HCT116 (cell line): ENCODE data around the gene SCRN2. TPM values are rescaled to one million over a fixed set of nuclear protein-coding genes. Genes with fewer than 3 reads are reported as not detected.

Source experiments
- ATAC-seq: fragments of 200-7000 bp; cut with Tn5 transposase; 2 replicates; pipeline ENCODE4 v1.9.1; 2020; ENCODE audit warnings: mild to moderate bottlenecking, moderate library complexity
- BruUV-seq: library from RNA; stranded (reverse); fragments of 400-500 nt; replicated peaks from 2 replicates; lab custom pipeline; 2021; lab: Mats Ljungman, UMichigan
- CTCF ChIA-PET: fragments of 300-600 bp; sonication (Branson Sonifier 250); formaldehyde crosslinking; loops from one replicate; lab custom pipeline; 2021; ENCODE audit warnings: antibody characterized with exemption; lab: Charles Lee
- POLR2A ChIA-PET: fragments of 300-600, 350-600 bp; sonication (Branson Sonifier 250); formaldehyde crosslinking; loops from one replicate; lab custom pipeline; 2021; ENCODE audit warnings: antibody characterized with exemption; lab: Charles Lee
- RAD21 ChIA-PET, 2 experiments: fragments of 300-600 bp; sonication (Branson Sonifier 250); formaldehyde crosslinking; loops; one replicate each; lab custom pipeline; 2023; ENCODE audit warnings: low total read pairs in 2 of 2; ENCODE audit not compliant: uncharacterized antibody in 2 of 2, unreplicated experiment in 2 of 2, low non-redundant PET in 1 of 2; lab: Charles Lee
- DNase-seq: peaks from one replicate; pipeline ENCODE4 v3.0.0-alpha.2; 2010; ENCODE audit warnings: low read depth, low spot score
- H2AFZ ChIP-seq: fragments of 200-600 bp; shearing (Covaris generic), sonication (generic); 2 replicates; pipeline ENCODE4 v1.6.1; 2017; ENCODE audit warnings: low read depth, mixed run types, mixed read lengths, antibody characterized with exemption, low read length; ENCODE audit not compliant: poor library complexity, severe bottlenecking
- H3K27ac ChIP-seq: 2 replicates; pipeline ENCODE4 v1.5.1; 2012; ENCODE audit warnings: low read depth, low read length
- H3K27me3 ChIP-seq: fragments of 200-600 bp; sonication (generic); 2 replicates; pipeline ENCODE4 v1.6.1; 2016; ENCODE audit warnings: mixed run types, low read length, mixed read lengths; ENCODE audit not compliant: insufficient read depth
- H3K36me3 ChIP-seq, 2 experiments: fragments of 200-500 bp in 1 of 2; fragments of 200-600 bp in 1 of 2; sonication (Bioruptor generic) in 1 of 2; sonication (generic) in 1 of 2; 2 replicates each; pipeline versions ENCODE4 v1.5.1 to v1.6.1; 2014 to 2016; ENCODE audit warnings: low read length in 2 of 2, inconsistent platforms in 1 of 2, mixed read lengths in 1 of 2, mixed run types in 1 of 2; ENCODE audit not compliant: insufficient read depth in 2 of 2, control insufficient read depth in 1 of 2
- H3K4me1 ChIP-seq, 2 experiments: fragments of 200-600 bp in 1 of 2; sonication (generic) in 1 of 2; 2 replicates each; pipeline versions ENCODE4 v1.5.1 to v1.6.1; 2012 to 2017; ENCODE audit warnings: low read length in 2 of 2, inconsistent platforms in 1 of 2, mild to moderate bottlenecking in 1 of 2, mixed read lengths in 1 of 2, mixed run types in 1 of 2, moderate library complexity in 1 of 2; ENCODE audit not compliant: insufficient read depth in 2 of 2, control insufficient read depth in 1 of 2
- H3K4me2 ChIP-seq: fragments of 200-600 bp; sonication (generic); 2 replicates; pipeline ENCODE4 v1.6.1; 2017; ENCODE audit warnings: mixed run types, low read length, mixed read lengths
- H3K4me3 ChIP-seq, 2 experiments: fragments of 200-600 bp in 1 of 2; sonication (generic) in 1 of 2; replicated peaks in 1 of 2; 2 replicates each; pipeline ENCODE4 v1.5.1; 2011 to 2016; ENCODE audit warnings: low read length in 2 of 2, control low read depth in 1 of 2, low read depth in 1 of 2, mild to moderate bottlenecking in 1 of 2, mixed read lengths in 1 of 2, mixed run types in 1 of 2
- H3K79me2 ChIP-seq: fragments of 200-600 bp; sonication (generic); 2 replicates; pipeline ENCODE4 v1.6.1; 2017; ENCODE audit warnings: mild to moderate bottlenecking, mixed run types, low read length, moderate library complexity, mixed read lengths; ENCODE audit not compliant: insufficient read depth
- H3K9ac ChIP-seq: fragments of 200-600 bp; sonication (generic); 2 replicates; pipeline ENCODE4 v1.6.1; 2016; ENCODE audit warnings: low read length, mixed read lengths
- H3K9me2 ChIP-seq: fragments of 200-600 bp; sonication (generic), shearing (Covaris generic); 2 replicates; pipeline ENCODE4 v1.6.1; 2017; ENCODE audit warnings: mixed run types, mild to moderate bottlenecking, moderate library complexity; ENCODE audit not compliant: insufficient read depth
- H3K9me3 ChIP-seq, 2 experiments: fragments of 200-500 bp in 1 of 2; fragments of 200-600 bp in 1 of 2; sonication (Bioruptor generic) in 1 of 2; sonication (generic) in 1 of 2; 2 replicates each; pipeline ENCODE4 v1.6.1; 2014 to 2017; ENCODE audit warnings: low read length in 2 of 2, mixed read lengths in 2 of 2, inconsistent platforms in 1 of 2, low read depth in 1 of 2, mild to moderate bottlenecking in 1 of 2, mixed run types in 1 of 2, moderate library complexity in 1 of 2; ENCODE audit not compliant: control insufficient read depth in 1 of 2, insufficient read depth in 1 of 2
- H4K20me1 ChIP-seq: fragments of 200-600 bp; sonication (generic), shearing (Covaris generic); 2 replicates; pipeline ENCODE4 v1.6.1; 2017; ENCODE audit warnings: mixed run types, mild to moderate bottlenecking, moderate library complexity; ENCODE audit not compliant: insufficient read depth
- CBX3 ChIP-seq: IDR thresholded peaks from 2 replicates; pipeline ENCODE4 v1.6.1; 2012; ENCODE audit warnings: low read depth
- EGR1 ChIP-seq: IDR thresholded peaks from 2 replicates; pipeline ENCODE4 v1.6.1; 2012; ENCODE audit warnings: low read depth
- ELF1 ChIP-seq: IDR thresholded peaks from 2 replicates; pipeline ENCODE4 v1.6.1; 2012; ENCODE audit warnings: low read depth, borderline replicate concordance
- POLR2A ChIP-seq: IDR thresholded peaks from 2 replicates; pipeline ENCODE4 v1.7.0; 2011; ENCODE audit warnings: borderline replicate concordance; ENCODE audit not compliant: insufficient read depth, insufficient read length; ENCODE audit errors: extremely low read depth
- POLR2AphosphoS5 ChIP-seq: IDR thresholded peaks from 2 replicates; pipeline ENCODE4 v1.6.1; 2011; ENCODE audit warnings: mild to moderate bottlenecking, low read depth, low read length, moderate library complexity
- RAD21 ChIP-seq: IDR thresholded peaks from 2 replicates; pipeline ENCODE4 v1.6.1; 2012; ENCODE audit warnings: low read depth, mild to moderate bottlenecking
- SRF ChIP-seq: IDR thresholded peaks from 2 replicates; pipeline ENCODE4 v1.6.1; 2012; ENCODE audit warnings: low read depth
- TCF7L2 ChIP-seq: IDR thresholded peaks from 2 replicates; pipeline ENCODE4 v1.7.0; 2011; ENCODE audit warnings: borderline replicate concordance, inconsistent platforms; ENCODE audit not compliant: insufficient read depth, insufficient read length; ENCODE audit errors: extremely low read depth
- YY1 ChIP-seq: IDR thresholded peaks from 2 replicates; pipeline ENCODE4 v1.6.1; 2011; ENCODE audit warnings: low read length, low read depth, moderate library complexity, mild to moderate bottlenecking; ENCODE audit not compliant: insufficient replicate concordance; ENCODE audit errors: extremely low read depth
- ZFX ChIP-seq: fragments of 450-650 bp; IDR thresholded peaks from 2 replicates; pipeline ENCODE4 v1.6.1; 2017
- ZNF274 ChIP-seq: fragments of 200-500 bp; sonication (Bioruptor generic); IDR thresholded peaks from 2 replicates; pipeline ENCODE4 v1.6.1; 2014; ENCODE audit warnings: mild to moderate bottlenecking, low read depth, low read length, inconsistent platforms
- intact Hi-C: fragments of 100-400 bp; cut with micrococcal nuclease; formaldehyde crosslinking; loops from 2 replicates; pipeline ENCODE4 v1.10.0; 2022
- total RNA-seq: library from RNA; stranded (reverse); gene quantifications from one replicate; pipeline ENCODE4 v1.2.1, GENCODE V29; 2021; ENCODE audit not compliant: unreplicated experiment

Gene SCRN2
- total RNA-seq, 1 experiment from 2014 or later: 53.2 TPM

GRCh38 chr17:47882247-47882646 is 41.2 kb upstream of the SCRN2 start:
- no peaks in the 10 kb centered on the region for H3K79me2 ChIP-seq
- DNase-seq (no peak), ATAC-seq (no peak)
- BruUV-seq: no TSS peak
- peaks cover 2 to 48% of the 10 kb centered on the region in 2 experiments for H3K4me1 ChIP-seq
- H3K9me3 ChIP-seq: no peaks in the 10 kb centered on the region
- H3K9me2 ChIP-seq: no peaks in the 10 kb centered on the region
- ChIA-PET RAD21 (no interaction called here), POLR2A (no interaction called here), CTCF (interaction anchor here (2.3 kb wide), 1 partner anchor 39 kb away, joined by 7 read pairs; no protein-coding TSS in a partner anchor)
- intact Hi-C loops: no loop called here
- H3K27me3 ChIP-seq: no peaks in the 10 kb centered on the region
- no peak overlapping the region; the same call in 1 of the 2 replicates for H3K4me2 ChIP-seq
- H3K9ac ChIP-seq: no peak overlapping the region
- TF ChIP-seq CBX3 (no peak), ELF1 (no peak), RAD21 (no peak), SRF (no peak), POLR2A (no peak), EGR1 (no peak), ZNF274 (no peak), TCF7L2 (no peak), YY1 (no peak), POLR2AphosphoS5 (no peak)
- no peak overlapping the region for H3K27ac ChIP-seq
- no peaks in the 10 kb centered on the region for H3K36me3 ChIP-seq
- no peaks in the 10 kb centered on the region for H4K20me1 ChIP-seq
- H2AFZ ChIP-seq: no peak overlapping the region
- H3K4me3 ChIP-seq: no peak overlapping the region

DNA sequence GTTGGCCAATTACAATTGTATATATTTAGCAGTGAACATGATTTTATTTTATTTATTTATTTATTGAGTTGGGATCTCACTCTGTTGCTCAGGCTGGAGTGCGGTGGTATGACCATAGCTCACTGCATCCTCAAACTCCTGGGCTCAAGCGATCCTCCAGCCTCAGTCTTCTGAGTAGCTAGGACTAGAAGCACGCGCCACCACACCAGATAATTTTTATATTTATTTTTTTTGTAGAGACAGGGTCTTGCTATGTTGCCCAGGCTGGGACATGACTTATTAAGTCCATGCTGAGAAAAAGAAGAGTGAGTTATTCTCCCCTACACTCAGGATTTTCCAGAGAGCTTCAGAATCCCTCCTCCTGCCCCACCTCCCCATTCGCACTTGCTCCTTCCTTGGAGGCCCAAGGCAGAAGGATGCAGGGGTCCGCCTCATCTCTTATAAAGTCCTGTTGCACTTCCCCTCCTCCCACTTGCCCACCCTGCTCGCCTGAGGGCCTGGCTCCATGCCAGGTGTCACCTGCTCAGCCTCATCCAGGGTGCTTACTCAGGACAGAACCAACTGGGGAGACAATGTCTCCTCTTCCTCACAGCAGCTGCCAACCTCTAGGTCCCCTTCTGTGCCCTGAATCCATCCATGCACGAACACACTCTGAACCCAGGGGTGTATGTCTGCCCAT is 38.8 kb upstream of the SCRN2 start:
- BruUV-seq: no TSS peak
- H3K4me1 ChIP-seq: peaks cover 2 to 37% of the 10 kb centered on the region in 2 experiments
- no peak for DNase-seq
- no peak overlapping the region for H3K4me2 ChIP-seq
- no peaks in the 10 kb centered on the region for H3K79me2 ChIP-seq
- ChIA-PET RAD21 (no interaction called here), CTCF (interaction anchor here (0.9 to 2.9 kb wide), 5 partner anchors 10 to 138 kb away, joined by 3 to 12 read pairs (median 7); partner anchors contain the start of gene SCRN2), POLR2A (no interaction called here)
- no peaks in the 10 kb centered on the region for H4K20me1 ChIP-seq
- no peak overlapping the region for H3K4me3 ChIP-seq
- no peaks in the 10 kb centered on the region for H3K9me2 ChIP-seq
- no peaks in the 10 kb centered on the region for H3K9me3 ChIP-seq
- H3K36me3 ChIP-seq: no peaks in the 10 kb centered on the region
- H3K27me3 ChIP-seq: no peaks in the 10 kb centered on the region
- H2AFZ ChIP-seq: no peak overlapping the region
- no peak overlapping the region for H3K27ac ChIP-seq
- no peak overlapping the region for H3K9ac ChIP-seq
- no peak for TF ChIP-seq POLR2AphosphoS5
- TF ChIP-seq ZFX: no peak
- intact Hi-C loops: no loop called here
- ATAC-seq: no peak
